ENCODE measurements around the gene DLG2.
"Not testable (repeated sequence)": the region's sequence is repeated elsewhere in the genome, so short reads cannot be mapped to it uniquely, and the experiment has no call there.

The DLG2 gene

DNA sequence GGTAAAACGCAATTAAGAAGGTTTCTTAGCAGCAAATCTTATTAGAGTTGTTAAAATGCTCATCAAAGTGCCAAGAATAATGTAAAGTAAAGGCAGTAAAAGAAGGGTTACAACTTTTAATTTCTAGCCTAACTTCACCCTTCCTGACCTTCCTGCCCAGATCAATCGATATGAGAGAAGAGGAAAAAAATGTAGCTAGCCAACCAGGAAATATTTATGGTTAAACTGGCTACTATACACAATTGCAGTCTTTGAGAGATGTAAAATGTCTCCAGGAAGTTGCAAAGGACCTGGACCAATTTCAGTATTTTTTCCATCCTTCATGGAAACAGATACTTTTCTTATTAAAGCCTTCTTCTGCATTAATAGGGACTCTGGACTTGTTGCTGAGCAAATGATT is 2199.2 kb downstream of the DLG2 start:
- H3K4me3 ChIP-seq (ENCODE audit: low read depth, low read length), result no peak overlapping the region
- no peak for DNase-seq (ENCODE audit: low read depth)
- TF ChIP-seq, protein P1, sequence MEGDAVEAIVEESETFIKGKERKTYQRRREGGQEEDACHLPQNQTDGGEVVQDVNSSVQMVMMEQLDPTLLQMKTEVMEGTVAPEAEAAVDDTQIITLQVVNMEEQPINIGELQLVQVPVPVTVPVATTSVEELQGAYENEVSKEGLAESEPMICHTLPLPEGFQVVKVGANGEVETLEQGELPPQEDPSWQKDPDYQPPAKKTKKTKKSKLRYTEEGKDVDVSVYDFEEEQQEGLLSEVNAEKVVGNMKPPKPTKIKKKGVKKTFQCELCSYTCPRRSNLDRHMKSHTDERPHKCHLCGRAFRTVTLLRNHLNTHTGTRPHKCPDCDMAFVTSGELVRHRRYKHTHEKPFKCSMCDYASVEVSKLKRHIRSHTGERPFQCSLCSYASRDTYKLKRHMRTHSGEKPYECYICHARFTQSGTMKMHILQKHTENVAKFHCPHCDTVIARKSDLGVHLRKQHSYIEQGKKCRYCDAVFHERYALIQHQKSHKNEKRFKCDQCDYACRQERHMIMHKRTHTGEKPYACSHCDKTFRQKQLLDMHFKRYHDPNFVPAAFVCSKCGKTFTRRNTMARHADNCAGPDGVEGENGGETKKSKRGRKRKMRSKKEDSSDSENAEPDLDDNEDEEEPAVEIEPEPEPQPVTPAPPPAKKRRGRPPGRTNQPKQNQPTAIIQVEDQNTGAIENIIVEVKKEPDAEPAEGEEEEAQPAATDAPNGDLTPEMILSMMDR (conservative IDR thresholded peaks at IDR 0.05; ENCODE audit: low read depth, low read length), result no peak

DNA sequence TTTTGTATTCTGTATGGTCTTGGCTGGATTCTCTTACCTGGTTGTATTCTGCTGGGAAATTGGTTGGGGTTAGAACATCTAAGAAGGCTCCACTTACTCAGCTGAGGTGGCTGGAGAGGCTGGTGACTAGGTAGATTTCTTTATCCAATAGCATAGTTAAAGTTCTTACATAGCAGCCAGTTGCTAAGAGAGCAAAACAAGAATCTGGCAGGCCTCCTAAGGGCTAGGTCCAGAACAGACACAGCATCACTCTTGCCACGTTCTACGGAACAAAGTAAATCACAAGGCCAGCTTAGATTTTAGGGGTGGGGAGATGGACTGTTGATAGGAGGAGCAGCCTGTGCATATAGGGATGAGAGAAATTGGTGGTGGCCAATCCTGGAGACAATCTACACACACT is 2199.6 kb downstream of the DLG2 start:
- TF ChIP-seq, protein P1 (conservative IDR thresholded peaks at IDR 0.05; ENCODE audit: low read depth, low read length), result no peak
- no peak overlapping the region for H3K4me3 ChIP-seq (ENCODE audit: low read depth, low read length)
- DNase-seq (ENCODE audit: low read depth), result no peak

DNA sequence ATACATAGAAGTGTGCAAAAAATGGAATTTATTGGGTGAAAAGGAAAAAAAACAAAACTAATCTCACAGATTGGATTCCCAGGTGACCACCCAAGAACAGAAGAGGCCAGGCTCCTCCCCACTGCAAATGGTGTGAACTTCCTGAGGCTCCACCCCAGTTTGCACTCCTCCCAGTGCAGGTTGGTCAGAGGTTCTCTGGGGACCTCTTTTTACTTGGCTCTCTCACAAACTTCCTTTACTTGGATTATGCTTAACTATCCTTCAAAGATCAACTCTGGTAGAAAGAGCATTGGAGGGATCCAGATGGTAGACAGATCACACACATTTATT is 2202.0 kb downstream of the DLG2 start:
- TF ChIP-seq, protein P1 (conservative IDR thresholded peaks at IDR 0.05; ENCODE audit: low read depth, low read length), result no peak
- no peak overlapping the region for H3K4me3 ChIP-seq (ENCODE audit: low read depth, low read length)
- DNase-seq (ENCODE audit: low read depth), result no peak

DNA sequence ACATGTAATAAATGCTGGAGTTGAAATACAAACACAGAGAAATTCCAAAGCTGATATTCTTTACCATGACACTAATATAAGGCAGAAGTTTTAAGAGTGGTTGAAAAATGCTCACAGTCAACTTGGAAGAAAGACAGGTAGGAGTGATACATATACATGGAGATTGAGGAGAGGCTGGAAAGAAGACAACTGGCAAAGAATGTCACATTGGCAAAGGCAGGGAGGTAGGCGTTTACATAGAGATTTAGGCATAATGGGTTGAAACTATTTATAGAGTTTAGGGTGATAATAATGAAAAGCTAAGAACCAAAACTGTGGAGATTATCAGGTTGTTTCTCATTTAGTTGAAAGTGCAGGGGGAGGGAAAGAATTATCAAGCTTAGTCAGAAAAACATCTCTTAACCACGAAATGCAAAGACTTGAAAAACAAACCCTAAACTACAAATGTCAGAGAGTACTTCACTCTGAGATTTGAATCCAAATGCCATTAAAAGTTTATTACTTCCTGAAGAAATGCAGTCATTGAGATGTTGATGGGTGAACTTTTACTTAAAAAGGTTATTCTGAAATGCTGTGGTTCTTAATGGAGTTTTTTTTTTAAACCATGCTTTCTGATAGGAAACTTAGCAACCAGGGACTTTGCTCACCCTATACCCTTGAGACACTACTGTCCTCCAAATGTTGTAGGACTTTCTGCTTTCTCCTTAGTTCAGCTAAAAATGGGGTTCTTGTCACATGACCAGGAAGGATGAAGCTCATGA is 2202.6 kb downstream of the DLG2 start:
- TF ChIP-seq, protein P1 (conservative IDR thresholded peaks at IDR 0.05; ENCODE audit: low read depth, low read length), result no peak
- no peak overlapping the region for H3K4me3 ChIP-seq (ENCODE audit: low read depth, low read length)
- no peak for DNase-seq (ENCODE audit: low read depth)

DNA sequence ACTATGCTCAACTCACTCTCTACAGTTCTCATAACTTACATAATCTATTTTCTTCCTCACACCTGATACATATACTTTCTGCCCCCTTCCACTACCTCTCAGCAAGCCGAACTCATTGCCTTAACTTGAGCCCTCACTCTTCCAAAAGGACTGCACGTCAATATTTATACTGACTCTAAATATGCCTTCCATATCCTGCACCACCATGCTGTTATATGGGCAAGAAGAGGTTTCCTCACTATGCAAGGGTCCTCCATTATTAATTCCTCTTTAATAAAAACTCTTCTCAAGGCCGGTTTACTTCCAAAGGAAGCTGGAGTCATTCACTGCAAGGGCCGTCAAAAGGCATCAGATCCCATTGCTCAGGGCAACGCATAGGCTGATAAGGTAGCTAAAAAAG is 2204.5 kb downstream of the DLG2 start:
- not testable (repeated sequence) for DNase-seq (ENCODE audit: low read depth); H3K4me3 ChIP-seq (ENCODE audit: low read depth, low read length)

DNA sequence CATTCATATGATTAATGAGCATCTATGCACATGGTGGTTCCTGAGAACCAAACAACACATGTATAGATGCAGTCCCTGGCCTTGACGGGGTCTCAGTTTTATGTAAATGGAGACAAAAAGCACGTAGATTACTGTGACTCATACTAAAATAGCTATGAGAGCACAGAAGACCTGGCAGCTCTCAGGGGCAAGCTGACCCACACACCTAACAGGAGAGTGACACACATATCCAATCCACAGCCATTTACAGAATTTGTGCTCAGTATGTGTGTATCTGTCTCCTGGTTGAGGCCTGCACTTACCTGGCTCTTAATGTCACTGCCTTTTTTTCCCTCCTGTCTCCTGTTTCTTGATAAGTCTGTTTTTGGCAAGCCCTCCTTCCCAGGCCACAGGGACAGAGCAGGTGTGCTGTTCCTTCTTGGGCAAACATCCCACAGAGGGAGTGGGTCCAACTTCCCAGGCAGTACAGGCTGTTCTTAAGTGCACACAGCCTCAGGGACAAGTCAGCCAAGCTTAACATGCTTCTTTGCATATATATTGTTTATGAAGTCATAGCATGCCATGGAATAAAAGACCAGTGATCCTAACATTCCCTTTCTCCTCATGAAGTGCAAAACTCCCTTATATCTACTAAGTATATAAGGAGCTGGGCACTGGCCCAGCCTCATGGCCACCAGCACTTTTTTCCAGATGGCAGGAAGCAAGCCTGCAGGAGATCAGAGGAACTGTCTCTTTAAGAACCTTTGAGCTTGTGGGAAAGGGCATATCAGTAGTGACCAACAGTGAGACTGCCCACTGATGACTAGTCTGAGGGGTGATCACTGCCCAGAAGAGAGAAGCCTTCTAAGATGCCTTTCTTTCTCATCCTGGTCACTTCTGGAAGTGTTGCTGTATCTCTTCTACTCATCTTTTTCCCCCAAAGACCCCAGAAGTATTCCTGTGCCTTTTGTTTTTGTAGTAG is 2216.3 kb downstream of the DLG2 start:
- DNase-seq (ENCODE audit: low read depth), result no peak
- no peak overlapping the region for H3K4me3 ChIP-seq (ENCODE audit: low read depth, low read length)
- TF ChIP-seq, protein P1 (conservative IDR thresholded peaks at IDR 0.05; ENCODE audit: low read depth, low read length), result no peak

DNA sequence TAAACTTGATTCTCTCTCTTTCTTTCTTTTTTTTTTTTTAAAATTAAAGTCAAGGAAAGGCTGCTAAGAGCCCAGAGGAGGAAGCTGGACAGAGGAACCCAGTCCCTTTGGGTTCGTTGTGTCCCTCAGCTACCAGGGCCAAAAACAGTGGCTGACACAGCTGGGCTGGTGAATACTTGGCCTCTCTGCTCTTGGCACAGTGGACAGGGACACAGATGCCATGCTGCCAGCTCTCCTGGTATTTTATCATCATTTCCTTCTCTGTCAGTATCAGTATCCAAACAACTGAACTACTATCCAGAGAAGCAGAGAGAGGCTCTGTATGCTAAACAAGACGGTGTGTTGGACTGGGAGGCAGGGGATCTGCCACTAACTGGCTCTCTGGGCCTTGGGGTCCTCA is 2217.3 kb downstream of the DLG2 start:
- no peak for DNase-seq (ENCODE audit: low read depth)
- H3K4me3 ChIP-seq (ENCODE audit: low read depth, low read length), result no peak overlapping the region
- TF ChIP-seq, protein P1 (conservative IDR thresholded peaks at IDR 0.05; ENCODE audit: low read depth, low read length), result no peak

All from choroid plexus epithelial cell (primary cell).